ENCODE measurements around the gene TGFB1I1. TPM values are rescaled to one million over a fixed set of nuclear protein-coding genes. Genes with fewer than 3 reads are reported as not detected.
"Not testable (repeated sequence)": the region's sequence is repeated elsewhere in the genome, so short reads cannot be mapped to it uniquely, and the experiment has no call there.

TGFB1I1 gene
- total and polyA plus RNA-seq, 7 donors, result 4.5 to 11.5 (median 8.3) TPM

- Histone ChIP-seq H3K4me1 (no peaks in the 10 kb centered on the region), H3K9me3 (no peaks in the 10 kb centered on the region), H3K36me3 (ENCODE audit: insufficient read depth in 1 of 2, low read depth in 1 of 2) (no peaks in the 10 kb centered on the region), H3K27me3 (ENCODE audit: insufficient read depth in 3 of 3, low read length in 2 of 3) (peaks cover 0 to 29% (median 8%) of the 10 kb centered on the region in 3 donors), H3K27ac (no peak overlapping the region), H3K4me3 (no peak overlapping the region)
- WGBS, 3 donors, result 31 to 45% (median 34%) methylated on average over 7 of the region's 7 CpGs
- ATAC-seq, result no peak
- intact Hi-C loops (cut with DNase I), result no loop called here
- no peak for TF ChIP-seq CTCF (IDR thresholded peaks at IDR 0.05)
- peak; percentile 51 to 67 for DNase-seq
These were observed 9.0 kb downstream of the TGFB1I1 start for GRCh38 chr16:31480851-31481536.

- no peaks in the 10 kb centered on the region for H3K36me3 ChIP-seq (ENCODE audit: insufficient read depth in 1 of 2, low read depth in 1 of 2)
- 87 to 98% (median 90%) methylated on average over 4 of the region's 4 CpGs for WGBS, 3 donors
- no peaks in the 10 kb centered on the region for H3K9me3 ChIP-seq
- H3K4me1 ChIP-seq, result peaks cover 10% of the 10 kb centered on the region
- intact Hi-C loops (cut with DNase I), result no loop called here
- no peak within 1 kb of the TSS for H3K27ac ChIP-seq
- ATAC-seq (no peak), DNase-seq (no peak)
- TF ChIP-seq CTCF (IDR thresholded peaks at IDR 0.05), result no peak
- H3K27me3 ChIP-seq (ENCODE audit: insufficient read depth in 3 of 3, low read length in 2 of 3), result peaks cover 0 to 33% (median 15%) of the 10 kb centered on the region in 3 donors
- H3K4me3 ChIP-seq, result no peak within 1 kb of the TSS
These were observed 11.1 kb downstream of the TGFB1I1 start, which contains the start of gene SLC5A2 for GRCh38 chr16:31483081-31483480. Gene SLC5A2 (plus strand): TSS chr16:31483123. CDS start chr16:31483137, 14 bp downstream.

- H3K27ac ChIP-seq; H3K4me3 ChIP-seq; intact Hi-C loops (cut with DNase I); ATAC-seq; H3K36me3 ChIP-seq (ENCODE audit: insufficient read depth in 1 of 2, low read depth in 1 of 2); DNase-seq; H3K9me3 ChIP-seq: not testable (repeated sequence)
- peaks cover 0 to 43% (median 20%) of the 10 kb centered on the region in 3 donors for H3K27me3 ChIP-seq (ENCODE audit: insufficient read depth in 3 of 3, low read length in 2 of 3)
- 95 to 99% (median 97%) methylated on average over 4 of the region's 4 CpGs for WGBS, 3 donors
- H3K4me1 ChIP-seq, result peaks cover 19% of the 10 kb centered on the region
These were observed 12.1 kb downstream of the TGFB1I1 start for GRCh38 chr16:31484048-31484447.

- Histone ChIP-seq H3K4me1 (peaks cover 20% of the 10 kb centered on the region), H3K4me3 (no peak overlapping the region), H3K27ac (no peak overlapping the region), H3K27me3 (ENCODE audit: insufficient read depth in 3 of 3, low read length in 2 of 3) (peaks cover 0 to 43% (median 21%) of the 10 kb centered on the region in 3 donors), H3K9me3 (no peaks in the 10 kb centered on the region), H3K36me3 (ENCODE audit: insufficient read depth in 1 of 2, low read depth in 1 of 2) (no peaks in the 10 kb centered on the region)
- DNase-seq (no peak), ATAC-seq (no peak)
- TF ChIP-seq CTCF (IDR thresholded peaks at IDR 0.05), result no peak
- 47 to 50% (median 48%) methylated on average over 11 to 14 of the region's 14 CpGs for WGBS, 3 donors
- intact Hi-C loops (cut with DNase I), result no loop called here
These were observed 12.7 kb downstream of the TGFB1I1 start for GRCh38 chr16:31484491-31485171.

- H3K4me3 ChIP-seq, result no peak overlapping the region
- no peak for ATAC-seq
- no peak for TF ChIP-seq CTCF (IDR thresholded peaks at IDR 0.05)
- H3K27ac ChIP-seq, result no peak overlapping the region
- DNase-seq, result no peak
- peaks cover 20% of the 10 kb centered on the region for H3K4me1 ChIP-seq
- no peaks in the 10 kb centered on the region for H3K9me3 ChIP-seq
- intact Hi-C loops (cut with DNase I), result no loop called here
- H3K27me3 ChIP-seq (ENCODE audit: insufficient read depth in 3 of 3, low read length in 2 of 3), result peaks cover 0 to 43% (median 21%) of the 10 kb centered on the region in 3 donors
- WGBS, 3 donors, result 88 to 92% (median 88%) methylated on average over 17 of the region's 17 CpGs
- H3K36me3 ChIP-seq (ENCODE audit: insufficient read depth in 1 of 2, low read depth in 1 of 2), result peaks cover 0 to 7% of the 10 kb centered on the region in 2 donors
These were observed 13.6 kb downstream of the TGFB1I1 start for GRCh38 chr16:31485571-31485970.

All from psoas muscle (tissue), 8 donors.